Stimulated activated naive CD4-positive, alpha-beta T cell treated with Interleukin-2 at 50 U/mL for 16 hours (primary cell): ENCODE results near the gene MAP4K3.
"Not testable (repeated sequence)": the region's sequence is repeated elsewhere in the genome, so short reads cannot be mapped to it uniquely, and the experiment has no call there.

ENCODE experiments used
- DNase-seq: peaks from one replicate; lab custom pipeline; 2025; lab: John Stamatoyannopoulos, UW

Gene MAP4K3

DNA sequence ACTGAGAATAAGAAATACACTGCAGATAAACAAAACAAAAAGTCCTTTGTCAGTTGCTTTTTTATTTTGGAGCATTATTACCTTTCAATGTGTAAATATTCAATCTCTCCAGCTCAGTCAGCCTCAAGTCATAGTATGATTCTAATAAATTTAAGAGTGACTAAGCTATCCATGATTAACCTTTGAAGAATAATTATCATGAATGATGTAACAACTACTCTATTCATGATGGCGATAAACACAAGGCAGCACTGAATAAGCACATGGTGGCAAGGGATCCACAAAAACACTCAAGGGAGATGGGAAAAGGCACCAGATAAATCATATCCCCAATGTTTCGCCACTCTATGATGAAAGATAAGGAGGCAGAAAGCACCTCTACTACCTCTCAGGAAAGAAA is 67.0 kb downstream of the MAP4K3 start:
- DNase-seq = no peak

DNA sequence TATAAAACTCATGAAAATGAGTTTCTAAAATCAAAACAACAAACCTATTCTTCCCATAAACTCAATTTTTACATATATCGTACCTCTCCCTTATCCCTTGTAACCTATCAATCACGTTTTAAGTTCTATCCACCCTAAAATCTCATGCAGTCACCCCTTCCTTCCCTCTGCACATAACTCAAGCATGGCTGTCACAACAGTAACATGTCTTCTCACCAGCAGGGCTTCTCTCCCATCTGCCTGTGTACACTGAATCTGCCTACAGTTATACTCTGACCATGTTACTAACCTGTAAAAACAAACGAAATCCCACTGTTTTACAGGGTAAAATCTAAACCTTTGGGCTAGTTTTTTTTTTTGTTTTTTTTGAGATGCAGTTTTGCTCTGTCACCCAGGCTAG is 68.2 kb downstream of the MAP4K3 start:
- no peak for DNase-seq

DNA sequence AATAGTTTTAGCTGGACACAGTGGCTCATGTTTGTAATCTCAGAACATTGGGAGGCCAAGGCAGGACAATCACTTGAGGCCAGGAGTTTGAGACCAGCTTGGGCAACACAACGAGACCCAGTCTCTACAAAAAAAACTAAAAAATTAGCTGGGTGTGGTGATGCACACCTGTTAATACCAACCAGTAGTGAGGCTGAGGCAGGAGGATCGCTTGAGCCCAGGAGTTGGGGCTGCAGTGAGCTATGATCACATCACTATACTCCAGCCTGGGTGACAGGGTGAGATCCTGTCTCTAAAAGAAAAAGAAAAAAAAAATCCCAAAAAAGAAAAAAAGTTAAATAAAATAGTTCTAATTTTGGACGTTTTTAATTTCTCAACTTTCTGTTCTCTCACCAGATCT is 68.7 kb downstream of the MAP4K3 start:
- no peak for DNase-seq

DNA sequence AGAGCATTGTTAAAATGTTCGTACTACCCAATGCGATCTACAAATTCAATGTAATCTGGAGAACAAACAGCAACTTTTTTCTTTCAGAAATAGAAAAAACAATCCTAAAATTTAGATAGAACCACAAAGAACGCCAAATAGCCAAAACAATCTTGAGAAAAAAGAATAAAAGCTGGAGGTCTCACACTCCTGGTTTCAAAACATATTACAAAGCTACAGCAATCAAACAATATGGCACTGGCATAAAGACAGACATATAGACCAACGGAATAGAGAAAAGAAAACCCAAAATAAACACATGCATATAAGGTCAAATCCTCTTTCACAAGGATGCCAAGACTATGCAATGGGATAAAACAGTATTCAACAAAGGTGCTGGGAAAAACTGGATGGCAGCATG is 74.5 kb downstream of the MAP4K3 start:
- no peak for DNase-seq

DNA sequence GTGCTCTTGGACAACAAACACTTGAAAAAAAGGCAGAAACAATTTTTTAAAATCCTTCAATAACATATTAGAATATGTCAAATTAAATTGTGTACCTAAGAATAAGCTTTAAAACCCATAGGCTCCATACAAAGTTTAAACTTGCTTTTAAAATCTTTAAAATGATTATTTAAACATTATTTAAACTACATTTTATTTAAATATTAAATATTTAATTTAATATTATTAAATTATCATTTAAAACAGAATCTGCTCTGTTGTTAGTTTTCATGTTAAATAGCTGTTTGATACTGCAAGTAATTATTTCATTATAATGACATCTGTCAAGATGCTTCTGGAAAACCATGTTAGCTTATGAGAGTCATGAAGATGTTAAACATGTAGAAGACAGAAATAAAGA is 75.6 kb downstream of the MAP4K3 start:
- DNase-seq = no peak

DNA sequence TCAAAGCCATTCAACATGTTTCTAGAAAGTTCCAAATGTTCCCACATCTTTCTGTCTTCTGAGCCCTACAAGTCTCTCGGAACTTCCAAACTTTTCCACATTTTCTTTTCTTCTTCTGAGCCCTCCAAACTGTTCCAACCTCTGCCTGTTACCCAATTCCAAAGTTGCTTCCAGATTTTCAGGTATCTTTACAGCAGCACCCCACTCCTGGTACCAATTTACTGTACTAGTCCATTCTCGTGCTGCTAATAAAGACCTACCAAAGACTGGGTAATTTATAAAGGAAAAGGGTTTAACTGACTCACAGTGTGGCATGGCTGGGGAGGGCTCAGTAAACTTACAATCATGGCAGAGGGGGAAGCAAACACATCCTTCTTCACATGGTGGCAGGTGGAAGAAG is 76.7 kb downstream of the MAP4K3 start:
- not testable (repeated sequence) for DNase-seq

DNA sequence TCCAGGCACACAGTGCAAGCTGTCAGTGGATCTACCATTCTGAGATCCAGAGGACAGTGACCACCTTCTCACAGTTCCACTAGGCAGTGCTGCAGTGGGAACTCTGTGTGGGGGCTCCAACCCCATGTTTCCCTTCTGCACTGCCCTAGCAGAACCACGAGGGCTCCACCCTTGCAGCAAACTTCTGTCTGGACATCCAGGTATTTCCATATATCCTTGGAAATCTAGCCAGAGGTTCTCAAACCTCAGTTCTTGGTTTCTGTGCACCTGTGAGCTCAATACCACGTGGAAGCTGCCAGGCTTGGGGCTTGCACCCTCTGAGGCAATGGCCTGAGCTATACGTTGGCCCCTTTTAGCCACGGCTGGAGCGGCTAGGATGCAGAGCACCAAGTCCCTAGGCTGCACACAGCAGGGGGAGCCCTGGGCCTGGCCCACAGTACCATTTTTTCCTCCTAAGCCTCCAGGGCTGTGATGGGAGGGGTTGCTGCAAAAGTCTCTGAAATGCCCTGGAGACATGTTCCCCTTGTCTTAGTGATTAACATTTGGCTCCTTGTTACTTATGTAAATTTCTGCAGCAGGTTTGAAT is 77.5 kb downstream of the MAP4K3 start:
- no peak for DNase-seq

DNA sequence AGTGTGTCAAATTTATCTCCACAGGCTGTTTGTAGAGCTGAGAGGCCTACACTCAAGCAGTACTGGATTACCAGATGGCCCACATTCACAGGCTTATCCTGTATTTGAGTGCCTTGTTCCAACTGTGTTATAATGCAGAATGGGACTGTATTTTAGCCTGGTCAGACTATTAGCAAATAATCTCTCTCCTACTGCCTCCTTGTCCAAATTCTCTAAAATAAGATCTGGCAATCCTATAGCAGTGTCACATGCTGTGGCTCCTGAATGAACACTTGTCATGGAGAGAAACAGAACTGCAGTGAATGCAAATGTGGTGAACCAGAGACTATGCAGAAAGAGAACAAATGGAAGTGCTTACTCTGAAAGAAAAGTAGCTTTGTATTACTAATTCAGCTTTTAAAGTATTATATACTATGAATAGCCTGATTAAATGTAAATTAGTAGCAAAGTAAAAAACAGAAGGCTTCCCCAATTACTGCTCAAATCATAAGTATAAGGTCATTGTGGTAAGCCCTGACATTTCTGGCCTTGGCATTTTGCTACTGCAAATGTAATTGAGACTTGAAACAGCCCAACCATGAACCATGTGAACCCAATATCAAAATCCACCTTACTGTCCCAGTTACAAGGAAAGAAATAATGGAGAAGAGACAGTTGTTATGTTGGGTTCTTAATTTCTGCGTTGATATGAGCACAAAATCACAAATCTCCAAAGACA is 80.0 kb downstream of the MAP4K3 start:
- no peak for DNase-seq

DNA sequence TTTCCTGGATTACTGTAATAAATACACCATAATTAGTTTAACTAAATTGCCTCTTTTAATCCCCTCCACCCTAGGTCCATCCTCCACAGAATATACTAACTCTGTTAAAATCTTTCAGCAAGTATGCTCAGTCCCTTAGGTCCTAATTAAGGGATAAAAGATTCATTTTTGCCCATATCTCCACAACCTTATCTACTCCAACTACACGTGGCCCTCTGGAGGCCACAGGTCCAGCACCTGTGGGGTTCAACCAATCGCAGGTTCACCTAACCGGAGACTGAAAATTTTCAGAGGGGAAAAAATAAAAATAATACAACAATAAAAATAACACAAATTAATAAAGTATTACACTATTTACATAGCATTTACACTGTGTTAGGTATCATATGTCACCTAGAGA is 86.4 kb downstream of the MAP4K3 start:
- no peak for DNase-seq

DNA sequence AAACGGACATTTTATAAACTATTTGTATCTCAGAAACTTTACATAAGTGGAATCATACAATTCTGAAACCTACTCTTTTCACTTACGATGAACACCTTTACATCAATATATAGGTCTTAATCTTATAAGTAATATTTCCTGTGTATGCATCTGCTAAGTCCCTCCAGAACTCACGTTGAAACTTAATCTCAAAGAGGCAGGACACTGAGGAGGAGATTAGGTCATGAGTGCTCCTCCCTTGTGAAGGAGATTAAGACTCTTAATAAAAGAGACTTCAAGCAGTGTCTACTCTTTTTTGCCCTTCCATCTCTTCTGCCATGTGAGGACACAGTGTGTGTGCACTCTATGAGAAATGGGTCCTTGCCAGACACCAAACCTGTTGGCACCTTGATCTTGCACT is 98.6 kb downstream of the MAP4K3 start:
- no peak for DNase-seq

DNA sequence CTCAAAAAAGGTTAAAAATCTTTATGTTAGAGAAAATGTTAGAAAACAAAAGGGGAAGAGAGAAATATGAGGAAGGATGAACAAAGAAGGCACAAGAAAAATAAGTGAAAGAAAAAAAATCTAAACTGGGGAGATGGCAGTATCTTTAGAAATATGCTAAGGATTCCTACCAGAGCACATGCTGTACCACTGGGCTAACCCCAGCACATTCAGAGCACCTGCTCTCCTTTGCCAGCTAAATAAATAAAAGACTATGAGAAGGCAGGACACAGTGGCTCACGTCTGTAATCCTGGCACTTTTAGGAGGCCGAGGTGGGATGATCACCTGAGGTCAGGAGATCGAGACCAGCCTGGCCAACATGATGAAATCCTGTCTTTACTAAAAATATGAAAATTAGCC is 101.2 kb downstream of the MAP4K3 start:
- no peak for DNase-seq

DNA sequence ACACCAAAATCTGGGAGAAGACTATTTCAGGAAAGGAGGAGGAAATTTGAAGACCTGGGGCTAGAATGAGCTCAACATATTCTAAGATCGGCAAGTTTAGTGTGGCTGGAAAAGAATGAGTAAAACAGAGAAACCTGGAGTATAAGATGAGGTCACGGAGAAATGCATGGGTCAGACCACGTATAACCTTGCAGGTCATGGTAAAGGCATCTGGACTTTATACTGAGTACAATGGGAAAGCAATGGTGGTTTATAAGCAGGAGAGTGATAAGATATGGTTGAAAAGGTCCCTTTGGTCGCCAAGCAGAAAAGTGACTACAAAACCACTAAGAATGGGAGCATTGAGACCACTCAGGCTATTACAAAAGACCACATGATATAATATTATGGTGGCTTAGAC is 102.1 kb downstream of the MAP4K3 start:
- no peak for DNase-seq

DNA sequence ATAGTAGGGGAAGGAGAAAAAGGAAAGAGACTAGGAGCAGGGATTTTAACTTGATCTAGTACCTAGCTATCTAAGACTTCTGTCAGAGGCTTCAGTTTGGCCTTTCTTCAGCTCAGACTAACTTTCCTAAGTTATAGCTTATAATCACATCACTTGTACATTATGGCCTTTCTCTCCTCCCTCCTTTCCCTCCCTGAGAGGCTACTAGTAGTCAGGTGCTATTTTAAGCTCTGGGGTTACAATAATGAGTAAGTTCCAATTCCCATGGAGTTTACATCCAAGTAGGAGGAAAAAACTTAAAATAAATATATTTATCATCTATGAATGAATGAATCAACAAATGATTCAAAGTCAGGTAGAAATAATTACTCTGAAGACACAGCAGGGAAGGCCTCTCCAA is 102.6 kb downstream of the MAP4K3 start:
- DNase-seq = no peak

DNA sequence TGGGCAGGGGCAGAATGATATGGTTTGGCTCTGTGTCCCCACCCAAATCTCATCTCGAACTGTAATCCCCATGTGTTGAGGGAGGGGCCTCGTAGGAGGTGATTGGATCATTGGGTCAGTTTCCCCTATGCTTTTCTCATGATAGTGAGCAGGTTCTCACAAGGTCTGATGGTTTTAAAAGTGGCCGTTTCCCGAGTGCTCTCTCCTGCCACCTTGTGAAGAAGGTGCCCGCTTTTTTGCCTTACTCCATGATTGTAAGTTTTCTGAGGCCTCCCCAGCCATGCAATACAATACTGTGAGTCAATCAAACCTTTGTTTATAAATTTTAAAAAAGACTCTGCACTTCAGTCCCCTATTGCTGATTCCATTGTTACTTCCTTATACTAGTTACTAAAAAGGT is 110.4 kb downstream of the MAP4K3 start:
- DNase-seq = no peak

DNA sequence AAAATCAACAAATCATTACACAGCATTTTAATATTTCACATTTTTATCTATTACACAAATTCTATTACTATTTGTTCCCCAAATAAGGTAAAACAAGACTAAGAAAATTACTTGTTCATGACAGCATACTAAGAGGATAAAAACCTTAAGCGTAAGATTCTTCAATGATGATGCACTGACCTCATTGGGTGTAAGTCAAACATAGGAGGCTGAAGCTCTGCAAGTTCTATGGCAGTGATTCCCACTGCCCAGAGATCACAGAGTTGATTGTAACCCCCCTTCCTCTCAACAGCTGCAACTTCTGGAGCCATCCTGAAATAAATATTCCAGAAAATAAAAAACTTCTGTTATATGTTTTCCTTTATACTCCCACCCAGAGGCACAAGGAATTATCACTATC is 111.1 kb downstream of the MAP4K3 start:
- DNase-seq = no peak

DNA sequence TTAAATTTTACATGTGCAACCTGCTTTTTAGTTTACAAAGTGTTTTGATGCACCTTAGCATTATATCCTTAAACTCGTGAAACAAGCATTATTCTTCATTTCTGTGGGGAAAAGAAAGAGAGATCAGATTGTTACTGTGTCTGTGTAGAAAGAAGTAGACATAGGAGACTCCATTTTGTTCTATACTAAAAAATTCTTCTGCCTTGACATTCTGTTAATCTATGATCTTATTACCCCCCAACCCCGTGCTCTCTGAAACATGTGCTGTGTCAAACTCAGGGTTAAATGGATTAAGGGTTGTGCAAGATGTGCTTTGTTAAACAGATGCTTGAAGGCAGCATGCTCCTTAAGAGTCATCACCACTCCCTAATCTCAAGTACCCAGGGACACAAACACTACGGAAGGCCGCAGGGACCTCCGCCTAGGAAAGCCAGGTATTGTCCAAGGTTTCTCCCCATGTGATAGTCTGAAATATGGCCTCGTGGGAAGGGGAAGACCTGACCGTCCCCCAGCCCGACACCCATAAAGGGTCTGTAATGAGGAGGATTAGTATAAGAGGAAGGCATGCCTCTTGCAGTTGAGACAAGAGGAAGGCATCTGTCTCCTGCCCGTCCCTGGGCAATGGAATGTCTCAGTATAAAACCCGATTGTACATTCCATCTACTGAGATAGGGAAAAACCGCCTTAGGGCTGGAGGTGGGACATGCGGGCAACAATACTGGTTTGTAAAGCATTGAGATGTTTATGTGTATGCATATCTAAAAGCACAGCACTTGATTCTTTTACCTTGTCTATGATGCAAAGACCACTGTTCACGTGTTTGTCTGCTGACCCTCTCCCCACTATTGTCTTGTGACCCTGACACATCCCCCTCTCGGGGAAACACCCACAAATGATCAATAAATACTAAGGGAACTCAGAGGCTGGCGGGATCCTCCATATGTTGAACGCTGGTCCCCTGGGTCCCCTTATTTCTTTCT is 115.7 kb downstream of the MAP4K3 start:
- DNase-seq = not testable (repeated sequence)

DNA sequence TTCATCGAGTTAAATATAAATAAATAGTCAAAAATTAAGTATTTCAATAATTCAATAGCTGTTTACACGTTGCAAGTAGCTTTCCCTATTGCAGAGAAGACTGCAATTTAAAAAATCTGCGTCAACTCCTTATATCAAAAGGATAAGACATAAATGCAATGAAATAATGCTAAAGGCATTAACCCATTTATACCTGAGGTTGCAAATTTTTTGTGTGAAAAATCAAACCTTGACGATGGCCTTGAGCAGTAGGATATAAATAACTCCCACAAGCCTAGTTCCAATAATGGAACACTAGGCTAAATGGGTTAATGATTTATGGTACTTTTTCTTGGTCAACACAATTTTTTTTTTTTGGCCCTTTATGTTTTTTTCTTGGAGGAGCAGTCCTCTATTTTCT is 116.9 kb downstream of the MAP4K3 start:
- no peak for DNase-seq

DNA sequence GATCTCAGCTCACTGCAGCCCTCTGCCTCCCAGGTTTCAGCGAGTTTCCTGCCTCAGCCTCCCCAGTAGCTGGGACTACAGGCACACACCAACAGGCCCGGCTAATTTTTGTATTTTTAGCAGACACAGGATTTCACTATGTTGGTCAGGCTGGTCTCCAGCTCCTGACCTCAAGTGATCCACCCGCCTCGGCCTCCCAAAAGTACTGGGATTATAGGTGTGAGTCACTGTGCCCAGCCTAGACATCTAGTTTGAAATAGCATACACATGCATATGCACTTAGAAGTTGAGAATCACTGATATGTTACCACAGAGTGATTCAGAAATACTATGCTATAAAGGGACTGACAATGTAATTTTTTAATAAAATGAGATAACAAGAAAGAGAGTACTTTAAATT is 123.5 kb downstream of the MAP4K3 start:
- no peak for DNase-seq

DNA sequence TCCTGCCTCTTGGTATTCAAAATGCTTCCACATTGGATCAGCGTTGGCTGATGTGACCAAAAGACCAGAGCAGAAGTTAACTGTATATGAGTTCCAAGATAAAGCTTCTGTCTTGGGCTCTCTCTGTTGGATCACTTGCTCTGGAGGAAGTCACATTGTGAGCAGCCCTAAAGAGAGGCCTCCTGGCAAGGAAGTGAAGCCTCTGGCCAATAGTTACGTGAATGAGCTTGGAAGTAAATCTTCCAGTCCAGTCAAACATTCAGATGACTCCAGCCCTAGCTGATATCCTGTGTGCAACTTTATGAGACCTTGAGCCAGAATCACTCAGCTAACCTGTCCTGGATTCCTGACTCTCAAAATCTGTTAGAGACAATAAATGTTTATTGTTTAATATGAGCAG is 125.6 kb downstream of the MAP4K3 start:
- DNase-seq = no peak

DNA sequence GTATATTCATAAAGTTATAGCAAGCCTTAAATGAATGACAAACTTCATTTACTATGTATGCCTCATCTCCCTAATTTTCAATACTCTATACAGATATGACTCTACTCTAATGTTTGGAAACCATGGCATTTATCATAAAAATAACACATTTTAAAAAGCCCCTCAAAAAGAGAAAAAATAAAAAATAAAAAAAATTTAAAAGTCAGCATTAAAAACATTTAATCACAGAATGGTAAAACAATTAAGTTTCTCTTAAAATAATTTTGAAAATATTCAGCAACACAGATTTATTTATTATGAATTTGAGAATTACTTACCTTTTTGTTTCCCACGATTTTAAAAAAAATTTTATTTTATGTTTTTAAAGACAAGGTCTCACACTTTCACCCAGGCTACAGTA is 128.3 kb downstream of the MAP4K3 start:
- no peak for DNase-seq

DNA sequence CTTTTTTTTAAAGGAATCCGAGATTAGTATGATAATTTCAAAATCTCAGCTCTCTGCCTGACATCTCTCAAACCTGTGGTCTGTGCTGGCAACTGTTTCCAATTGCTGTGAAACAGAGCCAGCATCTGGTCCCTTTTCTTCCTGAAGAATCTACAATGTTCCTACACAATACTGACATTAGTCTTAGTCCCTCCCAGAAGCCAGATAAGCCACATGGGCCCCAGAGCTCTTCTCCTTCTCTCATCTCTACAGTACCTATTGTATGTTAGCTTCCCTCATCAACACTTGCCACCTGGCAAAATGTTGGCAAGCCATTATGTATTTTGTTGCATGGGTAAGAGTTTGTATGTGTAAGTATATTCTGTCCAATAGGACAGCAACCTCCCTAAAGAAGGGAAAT is 130.5 kb downstream of the MAP4K3 start:
- no peak for DNase-seq

DNA sequence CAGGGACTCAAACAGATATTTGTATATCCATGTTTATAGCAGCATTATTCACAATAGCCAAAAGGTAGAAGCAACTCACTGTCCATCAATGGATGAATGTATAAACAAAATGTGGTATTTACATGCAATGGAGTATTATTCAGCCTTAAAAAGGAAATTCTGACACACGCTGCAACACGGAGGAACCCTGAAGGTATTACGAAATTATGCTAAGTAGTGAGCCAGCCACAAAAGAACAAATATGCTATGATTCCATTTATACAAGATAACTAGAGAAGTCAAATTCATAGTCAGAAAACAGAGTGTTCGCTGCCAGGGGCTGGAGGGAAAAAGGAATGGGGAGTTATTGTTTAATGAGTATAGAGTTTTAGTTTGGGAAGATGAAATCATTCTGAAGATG is 132.4 kb downstream of the MAP4K3 start:
- no peak for DNase-seq

DNA sequence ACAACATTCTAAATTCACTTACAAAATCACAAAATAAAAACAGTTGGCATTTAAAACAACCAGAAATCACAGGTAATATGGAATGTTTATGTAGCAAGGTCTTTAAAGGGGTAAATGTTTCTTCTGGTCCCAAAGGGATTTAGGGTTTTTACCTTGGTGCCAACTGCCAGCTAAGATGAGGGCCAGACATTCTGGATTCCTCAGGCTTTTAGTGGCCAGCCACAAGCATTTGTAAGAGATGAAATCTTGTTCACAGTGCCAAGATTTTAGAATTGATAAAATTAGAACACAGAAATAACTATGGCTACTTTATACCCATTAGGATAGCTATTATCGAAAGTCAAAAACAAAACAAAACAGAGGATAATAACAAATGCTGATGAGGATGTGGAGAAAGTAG is 132.9 kb downstream of the MAP4K3 start:
- no peak for DNase-seq
